T-helper 17 cell (primary cell): ENCODE results near the gene SH3BP4. TPM values are rescaled to one million over a fixed set of nuclear protein-coding genes. Genes with fewer than 3 reads are reported as not detected.

Experiments
- ATAC-seq: fragments of 150-1000 bp; cut with Tn5 transposase; 2 replicates; pipeline ENCODE4 v1.10.0; 2021; ENCODE audit warnings: mild to moderate bottlenecking, moderate library complexity
- DNase-seq, 3 donors: peaks; one replicate each; pipeline versions ENCODE4 v3.0.0 to v3.0.0-alpha.2; 2020 to 2021
- H3K9me3 ChIP-seq: one replicate; pipeline ENCODE4 v1.7.0; 2013; ENCODE audit warnings: low read length, mild to moderate bottlenecking; ENCODE audit not compliant: control insufficient read depth, poor library complexity, severe bottlenecking
- H3K27ac Mint-ChIP-seq: one replicate; pipeline ENCODE4 v1.8.0; 2022; ENCODE audit warnings: mild to moderate bottlenecking, moderate library complexity, mixed read lengths
- H3K27me3 Mint-ChIP-seq: one replicate; pipeline ENCODE4 v1.8.0; 2022; ENCODE audit warnings: mixed read lengths
- H3K36me3 Mint-ChIP-seq: one replicate; pipeline ENCODE4 v1.8.0; 2022; ENCODE audit warnings: low read depth, mixed read lengths
- H3K4me1 Mint-ChIP-seq: one replicate; pipeline ENCODE4 v1.8.0; 2022; ENCODE audit warnings: mild to moderate bottlenecking, mixed read lengths
- H3K4me3 Mint-ChIP-seq: one replicate; pipeline ENCODE4 v1.8.0; 2022; ENCODE audit warnings: mild to moderate bottlenecking, moderate library complexity, mixed read lengths
- total RNA-seq, 4 donors: library from RNA in 2 of 4; stranded (reverse) in 2 of 4; gene quantifications; one replicate each; pipeline ENCODE4 v1.2.3 and lab custom pipeline; 2022 to 2026

Gene SH3BP4
- total RNA-seq, 2 donors from 2014 or later: 0.15 to 0.94 TPM

DNA sequence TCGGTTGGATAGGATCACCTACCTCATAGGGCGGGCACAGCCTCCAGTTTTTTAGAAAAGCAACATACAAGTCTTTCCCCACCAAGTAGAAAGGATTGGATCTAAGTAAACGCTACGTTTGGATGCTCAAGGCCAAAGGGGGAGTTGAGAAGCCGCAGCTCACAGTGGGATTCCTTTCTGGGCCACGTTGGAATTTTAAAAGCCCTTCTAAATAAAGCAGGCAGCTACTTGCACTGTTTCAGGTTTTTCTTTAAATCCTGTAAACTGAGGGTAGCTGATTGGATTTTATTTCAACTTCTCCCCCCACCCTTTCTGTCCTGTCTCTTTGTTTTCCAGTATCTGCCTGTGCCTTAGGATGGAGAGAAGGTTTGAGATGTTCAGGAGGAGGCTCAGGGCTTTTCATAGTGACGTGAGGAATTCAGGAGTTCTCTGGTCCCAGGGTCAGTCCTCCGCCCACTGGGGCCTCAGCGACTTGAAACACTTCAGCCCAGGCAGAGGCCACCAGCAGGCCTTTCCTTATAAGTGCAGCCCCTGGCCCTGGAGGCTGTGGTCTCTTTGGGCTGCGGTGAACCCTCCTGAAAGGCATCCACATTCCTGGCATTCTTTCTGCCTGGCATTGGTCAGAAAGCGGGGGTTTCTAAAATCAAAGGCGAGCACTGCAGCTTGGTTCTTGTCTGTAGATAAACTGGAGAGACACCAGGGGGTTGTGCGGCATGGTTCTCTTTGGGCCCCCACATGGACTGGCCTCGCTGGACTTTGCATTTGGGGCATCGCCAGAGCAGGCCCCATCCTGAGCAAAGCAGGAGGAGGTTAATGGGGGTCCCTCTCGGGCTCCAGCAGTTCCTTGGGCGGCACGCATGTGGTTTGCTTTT lies 44.5 kb downstream of the SH3BP4 start:
- no peak overlapping the region for H3K27ac Mint-ChIP-seq
- no peak overlapping the region for H3K4me3 Mint-ChIP-seq
- H3K36me3 Mint-ChIP-seq: no peaks in the 10 kb centered on the region
- ATAC-seq: no peak
- H3K9me3 ChIP-seq: no peaks in the 10 kb centered on the region
- no peak for DNase-seq
- H3K4me1 Mint-ChIP-seq: peaks cover 7% of the 10 kb centered on the region
- H3K27me3 Mint-ChIP-seq: peaks cover 40% of the 10 kb centered on the region

DNA sequence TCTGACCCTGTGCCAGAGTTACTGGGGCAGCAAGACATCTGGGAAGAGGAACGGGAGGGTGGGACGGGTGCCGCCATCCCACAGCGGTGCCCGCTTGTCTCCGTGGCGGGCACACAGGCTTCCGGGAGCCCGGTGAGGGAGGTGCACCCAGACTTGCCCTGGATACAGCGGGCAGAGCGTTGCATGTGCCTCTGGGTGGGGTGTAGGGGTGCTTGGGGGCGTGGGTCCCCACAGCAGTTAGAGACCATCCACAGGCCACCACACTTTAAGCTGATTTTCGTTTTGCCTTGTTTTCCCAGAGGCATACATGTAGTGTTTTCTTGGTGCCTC lies 45.1 kb downstream of the SH3BP4 start:
- Mint-ChIP-seq H3K4me1 (peaks cover 7% of the 10 kb centered on the region), H3K36me3 (no peaks in the 10 kb centered on the region), H3K4me3 (no peak overlapping the region), H3K27me3 (peaks cover 36% of the 10 kb centered on the region), H3K27ac (no peak overlapping the region)
- DNase-seq (no peak), ATAC-seq (no peak)
- H3K9me3 ChIP-seq: no peaks in the 10 kb centered on the region

DNA sequence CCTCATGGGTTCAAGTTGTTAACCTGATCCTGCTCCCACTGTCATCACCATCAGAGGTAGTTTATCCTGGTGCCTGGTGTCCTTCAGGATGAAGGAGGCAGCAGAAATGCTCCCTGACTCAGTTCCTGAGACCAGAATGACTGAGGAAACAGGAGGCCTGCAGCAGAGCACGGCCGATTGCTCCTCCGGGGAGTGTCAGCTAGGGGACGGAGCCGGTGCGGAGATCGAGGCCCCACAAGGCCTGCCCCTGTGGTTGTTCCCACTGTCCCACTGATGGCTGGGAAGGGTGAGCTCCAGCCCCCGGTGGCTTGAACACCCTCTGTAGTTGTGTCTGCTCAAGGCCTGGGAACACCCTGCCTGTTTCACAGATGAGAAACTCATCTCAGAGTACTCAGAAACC lies 45.6 kb downstream of the SH3BP4 start:
- no peak for ATAC-seq
- H3K4me1 Mint-ChIP-seq: peaks cover 7% of the 10 kb centered on the region

DNA sequence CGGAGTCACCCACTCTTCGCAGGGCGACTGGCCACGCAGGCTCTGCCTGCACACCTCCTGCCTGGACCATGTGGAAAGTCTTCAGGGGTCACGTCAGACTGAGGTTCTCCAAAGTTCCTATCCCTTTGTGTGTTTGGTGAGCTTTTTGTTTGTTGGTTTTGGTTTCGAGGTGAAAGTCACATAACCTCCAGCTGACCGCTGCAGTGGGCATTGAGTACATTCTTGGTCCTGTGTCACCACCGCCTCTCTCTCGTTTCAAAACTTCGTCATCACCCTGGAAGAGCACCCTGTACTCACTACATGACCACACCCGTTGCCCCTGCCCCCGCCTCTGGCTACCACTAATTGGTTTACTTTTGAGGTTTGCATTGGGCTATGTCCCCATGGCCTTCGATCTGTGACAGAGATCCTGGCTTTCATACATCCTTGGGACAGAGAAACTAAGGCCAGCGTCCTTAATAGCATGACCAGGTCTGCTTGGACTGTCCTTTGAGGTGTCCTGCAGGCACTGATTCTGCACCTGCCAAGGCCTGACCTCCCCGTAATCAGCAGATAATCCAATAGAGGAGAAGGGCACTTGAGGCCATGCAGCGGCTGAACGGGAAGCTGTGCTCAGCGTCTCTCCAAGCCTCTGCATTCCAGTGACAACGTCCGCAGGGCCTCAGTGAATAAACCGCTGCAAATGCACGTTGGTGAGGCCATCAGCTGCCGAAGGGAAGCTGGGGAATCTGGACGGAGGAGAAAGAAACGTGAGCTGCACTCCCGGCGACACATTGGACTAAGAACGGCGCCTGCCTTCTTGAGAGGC lies 46.8 kb downstream of the SH3BP4 start:
- Mint-ChIP-seq H3K27me3 (peaks cover 19% of the 10 kb centered on the region), H3K4me3 (no peak overlapping the region), H3K27ac (no peak overlapping the region), H3K4me1 (peaks cover 7% of the 10 kb centered on the region), H3K36me3 (no peaks in the 10 kb centered on the region)
- ATAC-seq (no peak), DNase-seq (no peak)
- no peaks in the 10 kb centered on the region for H3K9me3 ChIP-seq

More for the DNA sequence above, 45.6 kb downstream of the SH3BP4 start:
- Mint-ChIP-seq H3K36me3 (no peaks in the 10 kb centered on the region), H3K4me3 (no peak overlapping the region), H3K27me3 (peaks cover 31% of the 10 kb centered on the region), H3K27ac (no peak overlapping the region)
- DNase-seq: no peak
- no peaks in the 10 kb centered on the region for H3K9me3 ChIP-seq

DNA sequence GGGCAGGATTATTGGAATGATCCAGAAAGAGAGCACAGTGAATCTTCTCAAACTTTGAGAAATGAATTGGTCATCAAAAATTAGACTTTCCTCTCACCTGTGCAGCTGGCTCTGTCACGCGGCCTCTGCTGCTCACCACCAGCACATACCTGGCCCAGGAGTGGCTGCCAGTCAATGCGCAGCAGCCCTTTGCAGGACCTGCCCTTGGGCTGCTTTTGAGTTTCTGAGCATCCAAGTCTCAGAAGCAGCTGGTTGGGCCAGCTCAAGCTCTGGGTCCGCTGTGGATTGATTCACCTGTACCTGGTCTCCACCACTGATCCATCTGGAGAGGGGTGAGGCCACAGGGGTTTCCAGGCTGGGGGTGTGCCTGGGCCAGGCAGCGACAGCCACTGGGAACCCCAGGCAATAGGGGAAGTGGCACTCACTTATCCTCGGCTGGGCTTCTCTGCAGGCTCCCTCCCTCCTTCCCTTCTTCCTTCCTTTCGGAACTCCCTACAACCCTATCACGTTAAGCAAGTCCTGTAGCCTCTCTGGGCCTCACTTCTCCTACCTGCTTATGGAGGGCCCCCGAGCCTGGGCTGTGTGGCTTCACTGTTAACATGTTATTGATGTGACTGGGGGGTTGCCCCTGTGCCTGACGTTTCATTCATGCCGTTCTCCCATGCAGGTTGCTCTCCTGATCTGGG lies 48.1 kb downstream of the SH3BP4 start:
- no peak overlapping the region for H3K4me3 Mint-ChIP-seq
- no peaks in the 10 kb centered on the region for H3K9me3 ChIP-seq
- H3K27ac Mint-ChIP-seq: no peak overlapping the region
- H3K36me3 Mint-ChIP-seq: no peaks in the 10 kb centered on the region
- DNase-seq: no peak
- ATAC-seq: no peak
- H3K27me3 Mint-ChIP-seq: peaks cover 8% of the 10 kb centered on the region
- H3K4me1 Mint-ChIP-seq: no peaks in the 10 kb centered on the region

DNA sequence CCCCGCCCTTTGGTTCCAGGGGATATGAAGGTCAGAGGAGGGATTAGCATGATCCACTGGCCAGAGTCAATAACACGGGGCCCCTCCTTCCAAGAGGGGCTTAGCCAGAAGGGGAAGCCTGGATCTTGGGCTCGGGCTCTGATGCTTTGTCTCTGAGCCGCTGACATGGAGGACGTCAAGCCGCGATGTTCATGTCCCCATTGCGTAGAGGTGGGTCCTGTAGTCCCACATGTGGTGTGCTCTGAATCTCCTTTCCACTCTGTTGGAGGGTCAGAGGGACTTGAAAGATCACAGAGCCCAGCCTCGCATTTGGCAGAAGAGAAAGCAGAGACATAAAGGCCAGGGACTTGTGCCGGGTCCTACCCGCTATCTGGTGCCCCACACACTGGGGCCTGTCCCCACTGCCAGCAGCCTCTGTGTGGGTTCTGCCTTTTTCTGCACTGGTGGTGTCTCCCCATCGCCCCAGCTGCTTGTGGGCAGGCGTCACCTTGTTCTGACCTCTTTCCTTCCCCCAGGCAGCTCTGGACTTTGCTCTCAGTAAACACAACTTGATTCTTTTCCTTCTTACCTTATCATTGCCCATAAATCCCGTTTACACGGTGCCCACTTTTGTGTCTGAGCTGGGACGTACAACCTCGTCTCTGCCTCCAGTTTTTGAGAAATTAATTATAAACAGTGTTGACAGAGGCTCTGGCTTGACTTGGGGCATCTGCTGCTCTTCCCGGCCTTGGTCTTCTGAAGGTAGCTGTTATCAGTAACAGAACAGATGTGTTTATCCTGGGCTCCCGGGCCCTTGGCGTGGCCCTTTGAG lies 48.8 kb downstream of the SH3BP4 start:
- H3K9me3 ChIP-seq: no peaks in the 10 kb centered on the region
- H3K27ac Mint-ChIP-seq: no peak overlapping the region
- peaks cover 6% of the 10 kb centered on the region for H3K27me3 Mint-ChIP-seq
- DNase-seq (no peak), ATAC-seq (no peak)
- no peaks in the 10 kb centered on the region for H3K36me3 Mint-ChIP-seq
- H3K4me1 Mint-ChIP-seq: no peaks in the 10 kb centered on the region
- H3K4me3 Mint-ChIP-seq: no peak overlapping the region

DNA sequence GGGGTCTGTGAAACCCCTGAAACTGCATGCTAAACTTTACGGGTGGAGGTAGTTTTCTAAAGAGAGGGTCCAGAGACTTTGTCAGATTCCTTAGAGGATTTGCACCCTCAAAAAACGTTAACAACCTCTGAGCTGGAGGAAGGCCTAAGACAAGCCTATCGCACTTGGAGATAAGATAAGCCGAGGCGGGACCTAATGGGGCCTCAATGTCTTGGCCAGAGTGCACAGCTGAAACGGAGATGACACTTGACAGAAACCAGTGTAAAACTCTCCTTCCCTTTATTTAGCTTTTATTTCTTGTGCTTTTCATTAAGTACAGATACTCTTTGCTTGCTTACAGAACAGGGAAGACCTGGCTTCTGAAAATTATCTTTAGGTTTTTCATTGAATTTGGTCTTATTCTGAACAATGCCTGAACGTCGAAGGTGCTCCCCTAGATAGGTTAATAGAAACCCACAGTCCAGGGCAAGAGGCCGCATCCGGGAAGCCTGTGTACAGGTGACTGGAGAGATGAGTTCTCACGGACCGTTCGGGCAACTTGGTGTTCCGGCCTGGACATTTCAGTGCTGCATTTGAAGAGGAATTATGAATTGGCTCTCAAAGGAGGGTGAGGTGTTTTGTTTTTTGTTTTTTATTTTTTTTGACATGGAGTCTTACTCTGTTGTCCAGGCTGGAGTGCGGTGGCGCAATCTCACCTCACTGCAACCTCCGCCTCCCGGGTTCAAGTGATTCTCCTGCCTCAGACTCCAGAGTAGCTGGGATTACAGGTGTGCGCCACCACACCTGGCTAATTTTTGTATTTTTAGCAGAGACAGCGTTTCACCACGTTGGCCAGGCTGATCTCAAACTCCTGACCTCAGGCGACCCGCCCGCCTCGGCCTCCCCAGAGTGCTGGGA lies 49.7 kb downstream of the SH3BP4 start:
- no peaks in the 10 kb centered on the region for H3K36me3 Mint-ChIP-seq

DNA sequence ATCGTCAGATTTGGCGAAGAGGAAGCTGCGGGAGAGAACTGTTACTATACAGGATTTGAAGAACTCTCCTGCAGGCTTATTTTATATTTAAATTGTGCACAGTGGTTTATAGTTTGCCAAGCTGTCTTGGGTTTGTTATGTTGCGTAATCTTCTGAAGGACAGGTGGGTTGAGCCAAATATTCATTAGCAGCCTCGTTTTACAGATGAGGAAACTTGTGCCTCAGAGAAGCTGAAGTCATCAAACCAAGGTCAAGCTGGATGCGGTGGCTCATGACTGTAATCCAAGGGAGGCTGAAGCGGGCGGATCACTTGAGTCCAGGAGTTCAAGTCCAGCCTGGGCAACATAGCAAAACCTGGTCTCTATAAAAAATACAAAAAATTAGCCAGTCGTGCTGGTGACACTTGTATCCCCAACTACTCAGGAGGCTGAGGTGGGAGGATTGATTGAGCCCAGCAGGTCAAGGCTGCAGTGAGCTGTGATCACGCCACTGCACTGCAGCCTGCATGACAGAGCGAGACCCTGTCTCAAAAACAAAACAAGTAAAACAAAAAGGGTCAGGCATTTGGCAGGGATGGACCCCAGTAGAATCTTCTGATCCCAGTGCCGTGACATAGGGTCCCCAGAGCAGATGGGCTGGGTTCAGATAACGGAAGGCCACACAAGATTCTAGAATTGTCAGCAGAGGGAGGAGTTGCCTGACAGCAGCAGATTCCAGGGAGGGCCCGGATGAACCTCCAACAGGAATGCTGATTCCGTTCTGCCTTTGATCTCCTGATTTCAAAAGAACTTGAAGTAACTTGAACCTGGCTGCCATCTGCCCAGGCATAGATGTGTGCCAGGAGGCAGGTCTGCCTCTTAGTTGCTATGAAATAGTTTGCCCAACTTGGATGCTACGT lies 50.6 kb downstream of the SH3BP4 start:
- peaks cover 9% of the 10 kb centered on the region for H3K27me3 Mint-ChIP-seq
- no peak for DNase-seq
- no peaks in the 10 kb centered on the region for H3K36me3 Mint-ChIP-seq
- no peak for ATAC-seq
- no peaks in the 10 kb centered on the region for H3K4me1 Mint-ChIP-seq
- no peak overlapping the region for H3K27ac Mint-ChIP-seq
- H3K4me3 Mint-ChIP-seq: no peak overlapping the region
- H3K9me3 ChIP-seq: no peaks in the 10 kb centered on the region

More for the DNA sequence above, 49.7 kb downstream of the SH3BP4 start:
- Mint-ChIP-seq H3K4me1 (no peaks in the 10 kb centered on the region), H3K4me3 (no peak overlapping the region), H3K27me3 (peaks cover 6% of the 10 kb centered on the region), H3K27ac (no peak overlapping the region)
- ATAC-seq: no peak
- no peaks in the 10 kb centered on the region for H3K9me3 ChIP-seq
- no peak for DNase-seq

DNA sequence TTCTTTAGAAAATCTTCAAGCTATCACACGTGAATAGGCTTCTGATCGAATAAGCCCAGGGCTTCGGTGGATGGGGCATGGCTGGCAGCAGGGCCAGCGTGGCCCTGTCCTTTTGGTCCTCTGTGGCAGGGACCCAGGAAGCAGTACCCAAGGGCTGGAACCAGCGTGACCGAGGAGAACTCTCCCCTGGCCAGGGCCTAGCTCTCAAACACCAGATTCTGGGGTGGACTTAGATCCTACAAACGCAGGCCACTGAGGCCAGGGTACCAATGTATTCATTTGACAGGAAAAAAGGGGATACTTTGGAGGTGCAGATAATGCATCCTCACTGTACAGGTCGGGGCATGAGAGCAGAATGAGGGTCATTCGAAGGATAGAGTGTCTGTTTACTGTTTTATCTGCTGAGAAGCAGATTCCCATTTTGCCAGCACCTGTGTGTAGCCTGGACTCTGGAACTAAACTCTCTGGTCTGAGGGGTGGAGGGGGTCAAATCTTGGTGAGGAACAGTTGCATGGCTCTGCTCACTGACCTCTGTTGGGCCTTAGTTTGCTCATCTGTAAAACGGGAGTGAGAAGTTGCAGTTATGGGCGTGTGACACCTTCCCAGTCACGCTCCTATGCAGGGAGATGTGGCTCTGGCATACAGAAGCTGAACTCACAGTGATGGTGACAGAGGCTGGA lies 51.4 kb downstream of the SH3BP4 start:
- Mint-ChIP-seq H3K27ac (no peak overlapping the region), H3K27me3 (peaks cover 12% of the 10 kb centered on the region), H3K4me3 (no peak overlapping the region), H3K36me3 (no peaks in the 10 kb centered on the region), H3K4me1 (no peaks in the 10 kb centered on the region)
- ATAC-seq (no peak), DNase-seq (no peak)
- no peaks in the 10 kb centered on the region for H3K9me3 ChIP-seq

DNA sequence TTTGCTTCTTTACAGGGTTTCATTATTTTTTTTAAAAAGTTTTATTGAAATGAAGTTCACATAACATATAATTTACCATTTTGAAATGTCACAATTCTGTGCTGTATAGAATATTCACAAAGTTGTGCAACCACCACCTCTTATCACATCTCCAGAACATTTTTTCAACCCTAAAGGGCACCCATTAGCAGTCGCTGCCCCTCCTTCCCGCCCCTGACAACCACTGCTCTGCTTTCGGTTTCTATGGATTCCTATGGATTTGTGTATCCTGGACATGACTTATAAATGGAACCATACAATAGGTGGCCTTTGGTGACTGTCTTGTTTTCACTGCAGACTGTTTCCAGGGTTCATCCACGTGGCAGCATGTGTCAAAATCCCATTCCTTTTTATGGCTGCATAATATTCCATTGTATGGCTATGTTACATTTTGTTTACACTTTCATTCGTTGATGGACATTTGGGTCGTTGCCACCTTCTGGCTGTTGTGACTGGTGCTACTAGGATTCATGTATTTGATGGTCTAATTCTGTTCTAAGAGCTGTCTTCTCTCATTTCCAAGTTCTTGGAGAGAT lies 52.6 kb downstream of the SH3BP4 start:
- no peaks in the 10 kb centered on the region for H3K4me1 Mint-ChIP-seq
- no peaks in the 10 kb centered on the region for H3K36me3 Mint-ChIP-seq
- H3K27me3 Mint-ChIP-seq: peaks cover 13% of the 10 kb centered on the region
- H3K9me3 ChIP-seq: no peaks in the 10 kb centered on the region
- no peak for DNase-seq
- H3K27ac Mint-ChIP-seq: no peak overlapping the region
- no peak for ATAC-seq
- H3K4me3 Mint-ChIP-seq: no peak overlapping the region

DNA sequence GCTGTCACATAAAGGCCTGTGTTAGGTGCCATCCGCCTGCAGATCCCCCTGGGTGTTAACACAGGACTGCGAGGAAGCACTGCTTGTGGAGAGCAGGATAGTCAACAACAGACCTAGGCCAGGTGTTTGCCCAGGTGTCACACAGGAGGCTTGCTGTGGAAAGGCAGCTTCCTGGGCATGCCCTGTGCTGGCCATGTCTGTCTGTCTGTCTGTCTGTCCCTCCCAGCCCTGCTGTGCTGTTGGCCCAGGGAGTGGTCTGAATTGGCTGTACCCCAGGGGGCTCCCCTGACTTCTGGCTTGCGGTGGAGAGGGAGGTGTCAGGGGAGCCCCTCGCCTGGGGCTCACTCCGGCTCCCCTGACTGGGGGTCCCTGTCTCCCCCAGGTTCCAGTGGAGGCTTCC lies 53.2 kb downstream of the SH3BP4 start:
- H3K9me3 ChIP-seq: no peaks in the 10 kb centered on the region
- ATAC-seq (no peak), DNase-seq (no peak)
- no peaks in the 10 kb centered on the region for H3K4me1 Mint-ChIP-seq
- no peak overlapping the region for H3K4me3 Mint-ChIP-seq
- H3K27me3 Mint-ChIP-seq: peaks cover 19% of the 10 kb centered on the region
- H3K36me3 Mint-ChIP-seq: no peaks in the 10 kb centered on the region
- no peak overlapping the region for H3K27ac Mint-ChIP-seq
